HepG2 (cell line): ENCODE measurements around the gene CLCN1. TPM values are rescaled to one million over a fixed set of nuclear protein-coding genes. Genes with fewer than 3 reads are reported as not detected.

Experiments
- AGO1 ChIP-seq: fragments of 200-400 bp; formaldehyde crosslinking; IDR thresholded peaks from 2 replicates; pipeline ENCODE4 v1.6.1; 2017; ENCODE audit warnings: mild to moderate bottlenecking, low read depth, low read length, moderate library complexity; ENCODE audit not compliant: poor library complexity, severe bottlenecking
- CREB1 ChIP-seq, 2 experiments: fragments of 450-650 bp in 1 of 2; IDR thresholded peaks; 2 replicates each; pipeline ENCODE4 v1.6.1; 2016 to 2017; ENCODE audit warnings: control low read depth in 1 of 2, mild to moderate bottlenecking in 1 of 2, missing compliant biosample characterization in 1 of 2, missing genetic modification characterization in 1 of 2
- FOSL2 ChIP-seq: sonication (generic); formaldehyde crosslinking; IDR thresholded peaks from 2 replicates; pipeline ENCODE4 v1.4.0; 2020; ENCODE audit warnings: missing genetic modification reagents
- MAZ ChIP-seq, 2 experiments: sonication (generic) in 1 of 2; formaldehyde crosslinking in 1 of 2; IDR thresholded peaks; 2 replicates each; pipeline versions ENCODE4 v1.5.0 to v1.6.1; 2012 to 2020; ENCODE audit warnings: low read depth in 2 of 2, mild to moderate bottlenecking in 2 of 2, borderline replicate concordance in 1 of 2, improper control_type of control experiment in 1 of 2, low read length in 1 of 2, missing genetic modification reagents in 1 of 2, moderate library complexity in 1 of 2
- MTA1 ChIP-seq: sonication (generic); formaldehyde crosslinking; IDR thresholded peaks from 2 replicates; pipeline ENCODE4 v1.4.0; 2020; ENCODE audit warnings: missing genetic modification reagents, mild to moderate bottlenecking, borderline replicate concordance
- PHF21A ChIP-seq: sonication (generic); formaldehyde crosslinking; IDR thresholded peaks from 2 replicates; pipeline ENCODE4 v1.5.0; 2020; ENCODE audit warnings: mild to moderate bottlenecking, missing genetic modification reagents
- SIN3B ChIP-seq: fragments of 150-350 bp; IDR thresholded peaks from 2 replicates; pipeline ENCODE4 v1.6.1; 2014; ENCODE audit warnings: low read length
- TFAP4 ChIP-seq: sonication (generic); IDR thresholded peaks from 2 replicates; pipeline ENCODE4 v1.6.1; 2016; ENCODE audit warnings: low read depth, borderline replicate concordance
- TFDP2 ChIP-seq: sonication (generic); formaldehyde crosslinking; IDR thresholded peaks from 2 replicates; pipeline ENCODE4 v1.4.0; 2020; ENCODE audit warnings: missing genetic modification reagents
- XBP1 ChIP-seq: sonication (generic); formaldehyde crosslinking; IDR thresholded peaks from 2 replicates; pipeline ENCODE4 v1.5.0; 2020; ENCODE audit warnings: missing genetic modification reagents
- ZHX1 ChIP-seq: sonication (generic); formaldehyde crosslinking; IDR thresholded peaks from 2 replicates; pipeline ENCODE4 v1.8.1; 2022; ENCODE audit warnings: low read depth, mild to moderate bottlenecking, missing genetic modification reagents
- ZNF337 ChIP-seq: sonication (generic); formaldehyde crosslinking; IDR thresholded peaks from 2 replicates; pipeline ENCODE4 v1.5.1; 2020; ENCODE audit warnings: missing genetic modification reagents, low read depth, mild to moderate bottlenecking, borderline replicate concordance
- ZNF350 ChIP-seq: sonication (generic); formaldehyde crosslinking; IDR thresholded peaks from 2 replicates; pipeline ENCODE4 v1.4.0; 2020; ENCODE audit warnings: mild to moderate bottlenecking, low read depth, missing genetic modification reagents, borderline replicate concordance
- ZNF549 ChIP-seq: sonication (generic); formaldehyde crosslinking; IDR thresholded peaks from 2 replicates; pipeline ENCODE4 v1.5.0; 2020; ENCODE audit warnings: missing genetic modification reagents
- ZNF777 ChIP-seq: sonication (generic); formaldehyde crosslinking; IDR thresholded peaks from 2 replicates; pipeline ENCODE4 v1.4.0; 2020; ENCODE audit warnings: missing genetic modification reagents
- polyA plus RNA-seq, 8 experiments: library from polyadenylated mRNA; depleted of rRNA in 3 of 8; stranded (reverse) in 7 of 8; unstranded in 1 of 8; fragments of >200 nt; fragmentation: Illumina TruSeq in 4 of 8; extraction: Trizol in 4 of 8; gene quantifications; 2 replicates each; pipeline versions ENCODE4 v1.2.1 to v1.2.3, GENCODE V29; 2011 to 2016; ENCODE audit warnings: low read depth in 4 of 8, missing spikeins in 1 of 8, mixed read lengths in 1 of 8; ENCODE audit not compliant: insufficient read depth in 1 of 8
- total RNA-seq, 5 experiments: library from RNA; depleted of rRNA; stranded (reverse); fragments of >200 nt; fragmentation: Illumina TruSeq; extraction: Trizol; gene quantifications; 2 replicates each; pipeline ENCODE4 v1.2.3, GENCODE V29; 2016; ENCODE audit warnings: low read depth in 1 of 5
- TF ChIP-seq, protein P1 (sequence below): sonication (generic); formaldehyde crosslinking; IDR thresholded peaks from 2 replicates; pipeline ENCODE4 v1.4.0; 2020; ENCODE audit warnings: missing genetic modification reagents, borderline replicate concordance
- TF ChIP-seq, protein P2 (sequence below): sonication (generic); formaldehyde crosslinking; IDR thresholded peaks from 2 replicates; pipeline ENCODE4 v1.4.0; 2020; ENCODE audit warnings: missing genetic modification reagents

The CLCN1 gene
- total and polyA plus RNA-seq, 2 of the 13 experiments (the other 11 are each of a cell fraction or from before 2014, with no cell fraction given), result 0.01 TPM; not detected in 1

DNA sequence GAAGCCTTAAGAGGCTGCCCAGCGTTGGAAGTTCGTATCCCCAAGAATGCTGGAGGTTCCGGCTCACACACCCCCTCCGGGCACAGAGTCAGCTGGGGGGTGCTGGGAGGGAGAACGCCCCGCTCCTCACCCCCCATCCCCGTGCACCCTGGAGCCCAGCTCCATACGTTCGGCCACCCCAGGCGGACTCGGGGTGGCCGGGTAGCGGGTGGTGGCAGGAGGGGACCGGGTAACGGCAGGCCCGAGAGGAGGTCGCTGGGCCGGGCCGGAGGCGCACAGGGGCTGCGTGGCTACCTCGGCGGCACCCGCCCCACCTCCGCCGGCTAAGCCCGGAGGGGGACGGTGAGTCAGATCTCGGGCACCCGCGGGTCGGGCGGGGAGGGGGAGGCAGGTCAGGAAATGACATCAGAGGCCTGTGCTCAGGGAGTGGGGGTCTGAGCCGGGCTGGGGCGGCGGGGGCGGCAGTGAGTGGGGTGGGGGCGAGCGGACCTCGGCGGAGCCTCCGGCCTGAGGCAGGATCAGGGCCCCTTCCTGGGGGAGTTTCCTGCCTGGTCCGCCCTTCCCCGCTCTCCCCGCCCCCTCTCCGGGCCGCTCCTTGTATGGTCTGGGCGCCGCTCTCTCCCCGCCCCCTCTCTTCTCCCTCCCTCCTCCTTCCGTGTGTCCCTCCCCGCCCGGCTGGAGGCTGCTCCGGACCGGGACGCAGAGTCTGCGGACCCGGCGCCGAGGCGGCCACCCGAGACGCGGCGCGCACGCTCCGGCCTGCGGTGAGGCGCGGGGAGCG lies 64.9 kb downstream of the CLCN1 start, which contains the start of gene ZYX (continued):
- TF ChIP-seq TFDP2 (0 out of 2 replicates have a peak, but pooled peaks have one; percentile 22), ZHX1 (CRISPR knock-in tag) (no peak), ZNF549 (no peak), ZNF337 (CRISPR knock-in tag) (no peak), MTA1 (CRISPR knock-in tag) (peak; percentile 9; the same call in 1 of the 2 replicates), ZNF777 (peak; percentile 11; the same call in 1 of the 2 replicates), AGO1 (no peak), SIN3B (no peak), PHF21A (CRISPR knock-in tag) (no peak), MAZ (IDR thresholded peaks at IDR 0.05; ENCODE audit: borderline replicate concordance, low read depth, low read length) (peak; percentile 96), MAZ (CRISPR knock-in tag; IDR thresholded peaks at IDR 0.05; ENCODE audit: low read depth) (peak; percentile 86), FOSL2 (CRISPR knock-in tag) (peak; percentile 92), CREB1 (IDR thresholded peaks at IDR 0.05) (peak; percentile 43), CREB1 (CRISPR knock-in tag; IDR thresholded peaks at IDR 0.05) (no peak), XBP1 (CRISPR knock-in tag) (no peak), TFAP4 (peak; percentile 58; the same call in 1 of the 2 replicates), ZNF350 (peak; percentile 61; the same call in 1 of the 2 replicates)
- TF ChIP-seq, protein P1, sequence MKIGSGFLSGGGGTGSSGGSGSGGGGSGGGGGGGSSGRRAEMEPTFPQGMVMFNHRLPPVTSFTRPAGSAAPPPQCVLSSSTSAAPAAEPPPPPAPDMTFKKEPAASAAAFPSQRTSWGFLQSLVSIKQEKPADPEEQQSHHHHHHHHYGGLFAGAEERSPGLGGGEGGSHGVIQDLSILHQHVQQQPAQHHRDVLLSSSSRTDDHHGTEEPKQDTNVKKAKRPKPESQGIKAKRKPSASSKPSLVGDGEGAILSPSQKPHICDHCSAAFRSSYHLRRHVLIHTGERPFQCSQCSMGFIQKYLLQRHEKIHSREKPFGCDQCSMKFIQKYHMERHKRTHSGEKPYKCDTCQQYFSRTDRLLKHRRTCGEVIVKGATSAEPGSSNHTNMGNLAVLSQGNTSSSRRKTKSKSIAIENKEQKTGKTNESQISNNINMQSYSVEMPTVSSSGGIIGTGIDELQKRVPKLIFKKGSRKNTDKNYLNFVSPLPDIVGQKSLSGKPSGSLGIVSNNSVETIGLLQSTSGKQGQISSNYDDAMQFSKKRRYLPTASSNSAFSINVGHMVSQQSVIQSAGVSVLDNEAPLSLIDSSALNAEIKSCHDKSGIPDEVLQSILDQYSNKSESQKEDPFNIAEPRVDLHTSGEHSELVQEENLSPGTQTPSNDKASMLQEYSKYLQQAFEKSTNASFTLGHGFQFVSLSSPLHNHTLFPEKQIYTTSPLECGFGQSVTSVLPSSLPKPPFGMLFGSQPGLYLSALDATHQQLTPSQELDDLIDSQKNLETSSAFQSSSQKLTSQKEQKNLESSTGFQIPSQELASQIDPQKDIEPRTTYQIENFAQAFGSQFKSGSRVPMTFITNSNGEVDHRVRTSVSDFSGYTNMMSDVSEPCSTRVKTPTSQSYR (CRISPR knock-in tag), result peak; percentile 77
- TF ChIP-seq, protein P2, sequence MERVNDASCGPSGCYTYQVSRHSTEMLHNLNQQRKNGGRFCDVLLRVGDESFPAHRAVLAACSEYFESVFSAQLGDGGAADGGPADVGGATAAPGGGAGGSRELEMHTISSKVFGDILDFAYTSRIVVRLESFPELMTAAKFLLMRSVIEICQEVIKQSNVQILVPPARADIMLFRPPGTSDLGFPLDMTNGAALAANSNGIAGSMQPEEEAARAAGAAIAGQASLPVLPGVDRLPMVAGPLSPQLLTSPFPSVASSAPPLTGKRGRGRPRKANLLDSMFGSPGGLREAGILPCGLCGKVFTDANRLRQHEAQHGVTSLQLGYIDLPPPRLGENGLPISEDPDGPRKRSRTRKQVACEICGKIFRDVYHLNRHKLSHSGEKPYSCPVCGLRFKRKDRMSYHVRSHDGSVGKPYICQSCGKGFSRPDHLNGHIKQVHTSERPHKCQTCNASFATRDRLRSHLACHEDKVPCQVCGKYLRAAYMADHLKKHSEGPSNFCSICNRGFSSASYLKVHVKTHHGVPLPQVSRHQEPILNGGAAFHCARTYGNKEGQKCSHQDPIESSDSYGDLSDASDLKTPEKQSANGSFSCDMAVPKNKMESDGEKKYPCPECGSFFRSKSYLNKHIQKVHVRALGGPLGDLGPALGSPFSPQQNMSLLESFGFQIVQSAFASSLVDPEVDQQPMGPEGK (CRISPR knock-in tag), result peak; percentile 98
